Activated CD4-positive, alpha-beta T cell treated with anti-CD3 and anti-CD28 coated beads, Interleukin-2, Interleukin-6, amounts not matched to agents 100 ng/mL and 50 ng/mL, durations not matched to agents 16 hours and 8 hours (primary cell): ENCODE measurements around the gene LZTR1.

ENCODE experiments used
- DNase-seq: peaks from one replicate; pipeline ENCODE4 v3.0.0-alpha.2; 2020

Gene LZTR1

DNA sequence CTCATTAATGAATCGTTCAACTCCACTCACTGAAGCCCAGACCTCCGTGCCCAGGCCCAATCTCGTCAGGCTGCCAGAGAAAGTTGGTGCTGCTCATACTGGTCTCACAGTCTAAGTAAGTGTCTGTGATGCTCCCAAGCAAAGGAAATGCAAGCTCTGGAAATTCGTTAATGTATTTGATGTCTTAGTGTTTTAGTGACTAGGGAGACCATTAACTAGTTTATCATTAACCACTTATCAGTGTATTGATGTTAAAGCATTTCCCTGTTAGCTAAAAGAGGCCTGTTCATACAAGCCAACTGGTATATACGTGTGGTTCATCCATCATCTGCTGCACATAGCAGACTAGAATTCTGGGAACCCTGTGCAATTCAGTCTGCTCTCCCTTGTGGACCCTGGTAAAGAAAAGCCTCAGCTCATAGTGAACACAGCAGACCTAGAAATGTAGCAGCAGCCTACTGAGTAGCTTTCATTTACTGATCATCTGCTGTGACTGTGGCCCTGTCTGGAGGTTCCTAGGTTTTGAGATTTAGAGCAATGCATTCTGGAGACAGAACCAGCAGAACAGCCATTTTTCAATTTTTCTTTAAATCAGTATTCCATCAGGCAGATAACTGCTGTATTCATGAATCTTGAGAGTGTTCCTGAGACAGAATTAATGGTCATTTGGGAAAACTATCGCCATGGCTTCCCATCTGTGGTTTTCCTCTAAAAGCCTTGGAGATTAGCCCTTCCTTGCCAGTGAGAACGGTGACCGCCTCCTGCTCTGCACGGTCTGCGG, 30.8 kb upstream of the LZTR1 start:
- DNase-seq: no peak

DNA sequence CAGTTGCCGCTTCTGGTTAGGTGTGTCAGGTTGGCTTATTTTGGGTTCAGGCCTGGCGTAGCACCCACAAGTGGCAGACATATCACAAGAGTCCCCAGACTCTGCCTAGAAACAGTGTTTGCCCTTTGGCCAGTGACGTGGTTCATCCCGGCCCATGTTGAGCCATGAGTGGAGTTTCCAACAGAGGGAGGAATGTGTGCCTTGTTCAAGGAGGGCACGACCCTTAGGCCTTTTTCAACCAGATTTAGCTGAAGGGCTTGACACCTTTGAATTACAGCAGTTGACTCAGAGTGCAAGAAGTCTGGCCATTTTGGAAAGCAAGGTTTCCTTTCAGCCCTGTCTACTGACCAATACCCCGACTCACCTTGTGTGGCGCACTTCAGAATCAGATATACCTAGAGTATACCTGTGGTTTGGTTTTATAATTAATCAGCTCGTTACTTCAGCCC, 30.1 kb upstream of the LZTR1 start:
- DNase-seq: no peak

DNA sequence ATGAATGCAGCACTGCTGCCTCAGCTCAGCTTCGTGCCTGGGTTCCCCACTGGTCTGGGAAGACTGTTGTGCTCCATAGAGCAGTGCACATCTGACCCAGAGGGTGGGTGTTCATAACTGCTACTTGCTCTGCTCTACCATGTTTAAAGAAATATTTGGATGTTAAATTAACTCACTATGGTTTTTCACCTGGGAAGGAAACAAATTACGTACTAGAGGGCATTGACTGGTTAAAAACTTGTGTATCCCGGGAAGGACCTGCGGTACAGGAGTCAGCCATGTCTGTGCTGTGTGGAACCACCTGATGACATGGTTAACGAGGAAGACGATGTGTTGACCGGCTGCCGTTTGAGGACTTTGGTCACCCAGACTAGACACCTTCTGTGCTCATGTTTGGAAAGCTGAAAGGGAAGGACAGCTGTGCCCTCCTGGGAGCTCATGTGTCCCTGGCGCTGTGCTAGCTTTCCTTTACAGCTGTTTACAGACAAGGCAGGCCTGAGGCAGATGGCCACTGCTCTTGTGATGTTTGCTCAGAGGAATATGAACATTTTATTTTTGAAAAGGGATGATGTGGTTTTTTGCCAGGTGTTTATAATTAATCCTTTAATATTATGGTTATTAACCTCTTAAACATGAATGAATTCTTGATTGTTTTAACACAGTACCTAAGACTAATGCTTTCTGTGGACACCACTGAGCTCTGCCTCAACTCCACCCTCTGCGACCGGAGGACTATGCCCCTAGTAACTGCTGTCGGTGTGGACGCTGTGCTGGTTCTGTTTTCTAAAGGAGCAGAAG, 29.4 kb upstream of the LZTR1 start:
- DNase-seq: no peak

DNA sequence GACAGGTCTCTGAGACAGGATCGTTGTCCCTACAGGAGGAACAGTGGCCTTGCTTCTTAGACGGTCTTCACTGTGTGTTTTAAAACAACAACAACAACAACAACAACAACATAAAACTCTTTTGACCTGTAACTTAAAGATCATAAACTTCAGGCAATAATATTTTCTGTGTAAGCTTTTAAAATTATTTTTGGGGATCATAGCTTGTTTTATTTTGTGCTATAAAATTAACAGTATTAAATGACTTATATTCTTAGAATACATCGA, 28.8 kb upstream of the LZTR1 start:
- DNase-seq: no peak

DNA sequence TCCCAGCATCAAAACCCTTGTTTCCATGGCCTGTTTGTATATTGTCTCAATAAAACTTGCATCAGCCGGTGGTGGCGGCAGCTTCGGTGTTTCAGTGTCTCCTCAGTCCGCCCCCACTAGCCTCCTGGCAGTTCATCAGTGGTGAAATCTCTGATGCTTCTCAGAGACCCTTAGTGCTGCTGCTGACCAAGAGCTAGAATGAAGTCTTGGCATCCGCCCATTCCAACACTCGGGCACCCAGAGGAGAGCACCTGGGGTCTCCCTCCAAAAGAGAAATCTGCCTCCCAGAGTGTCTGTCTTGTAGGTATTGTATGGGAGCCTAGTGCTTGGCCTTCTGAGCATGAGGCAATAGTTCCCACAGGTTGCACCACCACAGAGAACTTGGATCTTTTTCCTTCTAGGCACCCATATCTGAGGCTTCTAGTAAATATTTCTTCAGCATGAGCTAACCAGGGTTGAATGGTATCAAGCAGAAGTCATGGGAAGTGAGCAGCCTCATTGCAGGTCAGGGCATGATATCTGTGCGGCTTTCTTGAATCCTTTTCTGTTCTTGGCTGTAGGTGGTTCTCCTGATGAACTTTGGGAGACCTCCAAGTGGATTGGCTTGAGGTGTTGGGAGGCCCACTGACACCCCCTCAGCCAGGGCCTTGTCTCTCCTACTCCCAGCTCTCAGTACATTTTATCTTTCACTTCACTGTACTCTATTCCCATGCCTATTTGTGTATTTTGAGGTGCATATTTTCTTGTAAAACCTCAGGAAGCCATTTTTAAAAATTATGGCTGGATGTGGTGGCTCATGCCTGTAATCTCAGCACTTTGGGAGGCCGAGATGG, 28.2 kb upstream of the LZTR1 start:
- DNase-seq: no peak

DNA sequence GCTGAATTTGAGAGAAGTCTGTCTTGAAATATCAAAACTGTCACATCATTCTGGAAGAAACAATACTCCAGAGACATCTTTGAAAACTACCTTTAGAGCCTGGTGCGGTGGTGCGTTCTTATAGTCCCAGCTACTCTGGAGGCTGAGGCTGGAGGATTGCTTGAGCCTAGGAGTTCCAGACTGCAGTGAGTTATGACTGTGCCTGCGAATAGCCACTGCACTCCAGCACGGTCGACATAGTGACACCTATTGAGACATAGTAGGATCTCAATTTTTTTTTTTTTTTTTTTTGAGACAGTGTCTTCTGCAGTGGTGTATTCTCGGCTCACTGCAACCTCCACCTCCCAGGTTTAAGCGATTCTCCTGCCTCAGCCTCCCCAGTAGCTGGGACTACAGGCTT, 26.5 kb upstream of the LZTR1 start:
- no peak for DNase-seq

DNA sequence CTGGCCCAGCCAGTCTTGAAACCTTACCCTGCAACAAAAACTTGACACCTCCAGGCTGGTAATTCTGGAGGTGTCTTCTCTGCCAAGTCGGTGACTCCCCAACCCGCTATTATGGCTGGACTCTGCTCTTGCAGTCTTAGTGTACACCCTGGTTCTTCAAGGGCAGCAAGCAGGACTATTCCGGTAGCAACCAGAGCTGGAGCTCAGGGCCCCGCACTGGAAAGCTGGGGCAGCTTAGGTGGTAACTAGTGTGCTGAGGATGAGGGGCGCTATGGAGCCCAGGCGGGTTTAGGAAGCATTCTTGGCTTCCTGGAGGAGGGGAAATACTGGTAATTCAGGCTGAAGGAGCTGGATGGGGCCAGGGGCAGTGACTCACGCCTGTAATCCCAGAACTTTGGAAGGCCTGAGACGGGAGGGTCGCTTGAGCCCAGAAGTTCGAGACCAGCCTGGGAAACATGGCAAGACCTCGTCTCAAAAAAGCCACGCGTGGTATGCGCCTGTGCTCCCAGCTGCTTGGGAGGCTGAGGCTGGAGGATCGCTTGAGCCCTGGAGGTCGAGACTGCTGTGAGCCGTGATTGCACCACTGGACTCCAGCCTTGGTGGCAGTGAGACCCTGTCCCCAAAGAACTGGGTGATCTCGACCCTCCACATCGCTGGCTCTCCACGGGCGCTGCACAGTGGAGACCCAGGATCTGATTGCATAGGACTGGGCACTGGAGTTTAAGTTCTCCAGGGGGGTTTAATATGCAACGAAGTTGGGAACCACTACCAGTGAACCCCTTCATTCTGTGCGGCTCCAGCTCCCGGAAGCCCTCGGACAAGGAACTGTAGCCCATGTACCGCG, 25.6 kb upstream of the LZTR1 start:
- DNase-seq: no peak

DNA sequence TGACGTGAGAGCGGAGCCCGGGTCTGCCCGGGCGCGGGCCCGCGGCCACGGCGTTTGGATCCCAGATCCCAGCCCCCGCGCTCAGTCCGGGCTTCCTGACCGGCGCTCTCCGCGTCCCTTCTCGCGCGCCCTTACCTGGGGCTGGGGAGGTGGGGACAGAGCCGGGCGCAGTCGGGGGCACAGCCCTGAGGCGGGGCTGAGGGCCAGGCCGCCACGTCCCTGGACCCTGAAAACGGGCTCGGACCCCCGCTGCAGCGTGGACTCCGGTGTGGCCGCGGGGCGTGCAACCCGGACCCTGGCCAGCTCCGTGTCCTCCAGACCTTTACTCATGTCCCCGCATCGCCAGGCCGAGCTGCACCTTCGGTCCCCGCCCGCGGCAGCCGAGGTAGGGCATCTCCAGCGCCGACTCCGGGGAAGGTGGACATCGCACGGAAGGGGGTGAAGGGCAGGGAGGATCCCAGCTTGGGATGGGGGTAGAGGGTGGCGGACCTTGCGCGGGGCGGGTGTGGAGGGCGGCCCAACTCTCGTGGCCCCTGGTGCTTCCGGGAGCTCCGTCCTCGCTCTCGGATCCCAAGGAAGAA, 24.9 kb upstream of the LZTR1 start:
- DNase-seq: no peak

DNA sequence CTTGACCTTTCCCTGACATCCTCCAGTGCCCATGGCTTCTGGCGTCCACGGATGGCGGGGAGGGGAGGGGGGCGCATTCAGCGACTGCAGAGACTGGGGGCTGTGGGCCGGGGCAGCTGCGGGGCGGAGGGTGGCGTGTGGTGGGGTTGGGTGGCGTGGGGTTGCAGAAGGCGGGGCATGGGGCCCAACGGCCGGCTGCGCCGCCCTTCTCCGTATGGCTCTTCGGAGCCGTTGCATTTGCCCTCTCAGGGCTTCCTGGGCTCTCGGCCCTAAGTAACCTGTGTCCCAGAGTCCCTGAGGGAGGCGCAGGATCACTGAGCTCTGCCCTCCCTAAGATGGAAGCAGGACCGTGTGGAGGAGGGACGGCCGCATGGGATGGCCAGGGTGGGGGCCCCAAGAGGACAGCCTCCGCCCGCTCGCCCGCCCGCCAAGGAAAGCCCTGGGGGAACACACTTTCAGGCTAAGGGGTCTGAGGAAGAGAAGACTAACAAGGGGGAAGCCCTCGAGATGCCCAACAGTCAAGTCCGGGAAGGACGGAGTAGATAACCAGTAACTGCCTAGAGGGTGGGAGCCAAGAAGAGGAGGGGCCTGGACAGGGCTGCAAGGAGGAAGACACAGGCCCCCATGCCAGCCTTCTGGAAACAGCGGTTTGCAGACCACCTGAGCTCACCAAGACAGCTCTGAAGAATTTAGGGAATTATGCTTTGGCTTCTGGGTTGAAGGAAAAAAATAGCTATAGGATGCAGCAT, 24.2 kb upstream of the LZTR1 start:
- no peak for DNase-seq

DNA sequence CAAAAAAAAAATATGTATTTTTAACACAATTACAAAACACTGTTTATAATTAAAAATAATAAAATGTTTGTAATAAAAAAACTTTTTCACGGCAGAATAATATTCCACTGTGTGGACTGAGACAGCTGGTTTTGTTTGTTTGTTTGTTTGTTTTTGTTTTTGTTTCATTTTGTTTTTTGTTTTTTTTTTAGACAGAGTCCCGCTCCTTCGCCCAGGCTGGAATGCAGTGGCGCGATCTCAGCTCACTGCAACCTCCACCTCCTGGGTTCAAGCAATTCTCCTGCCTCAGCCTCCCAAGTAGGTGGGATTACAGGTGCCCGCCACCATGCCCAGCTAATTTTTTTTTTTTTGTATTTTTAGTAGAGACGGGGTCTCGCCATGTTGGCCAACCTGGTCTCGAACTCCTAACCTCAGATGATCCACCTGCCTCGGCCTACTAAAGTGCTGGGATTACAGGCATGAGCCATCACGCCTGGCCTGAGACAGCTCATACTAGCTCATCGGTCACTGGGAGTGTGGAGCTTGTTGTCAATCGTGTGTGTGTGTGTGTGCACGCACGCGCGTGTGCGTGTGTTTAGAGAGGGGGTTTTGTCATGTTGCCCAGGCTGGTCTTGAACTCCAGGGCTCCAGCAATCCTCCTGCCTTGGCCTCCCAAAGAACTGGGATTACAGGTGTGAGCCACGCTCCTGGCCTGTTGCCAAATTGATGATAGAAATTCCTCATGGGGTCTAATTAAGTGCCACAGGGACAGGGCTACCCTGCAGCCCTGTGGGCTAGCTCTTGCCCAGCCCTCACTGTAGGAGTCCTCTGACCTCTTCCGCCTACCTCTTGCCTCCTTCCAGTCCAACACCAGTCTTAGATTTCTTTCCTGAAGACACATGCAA, 22.3 kb upstream of the LZTR1 start:
- no peak for DNase-seq

DNA sequence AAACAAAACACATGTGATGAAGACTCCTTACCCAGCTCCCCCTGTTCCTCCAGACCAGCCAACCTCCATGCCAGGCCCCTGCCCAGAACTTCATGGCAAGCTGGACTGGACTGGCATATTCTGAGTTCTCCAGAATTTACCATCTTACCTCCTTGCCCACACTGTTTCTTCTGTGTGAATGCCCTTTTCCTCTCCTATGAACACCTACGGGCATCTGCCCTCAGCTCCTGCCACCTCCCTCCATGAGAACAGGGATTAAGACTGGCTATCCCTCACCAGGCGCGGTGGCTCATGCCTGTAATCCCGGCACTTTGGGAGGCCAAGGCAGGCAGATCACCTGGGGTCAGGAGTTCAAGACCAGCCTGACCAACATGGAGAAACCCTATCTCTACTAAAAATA, 21.5 kb upstream of the LZTR1 start:
- no peak for DNase-seq

DNA sequence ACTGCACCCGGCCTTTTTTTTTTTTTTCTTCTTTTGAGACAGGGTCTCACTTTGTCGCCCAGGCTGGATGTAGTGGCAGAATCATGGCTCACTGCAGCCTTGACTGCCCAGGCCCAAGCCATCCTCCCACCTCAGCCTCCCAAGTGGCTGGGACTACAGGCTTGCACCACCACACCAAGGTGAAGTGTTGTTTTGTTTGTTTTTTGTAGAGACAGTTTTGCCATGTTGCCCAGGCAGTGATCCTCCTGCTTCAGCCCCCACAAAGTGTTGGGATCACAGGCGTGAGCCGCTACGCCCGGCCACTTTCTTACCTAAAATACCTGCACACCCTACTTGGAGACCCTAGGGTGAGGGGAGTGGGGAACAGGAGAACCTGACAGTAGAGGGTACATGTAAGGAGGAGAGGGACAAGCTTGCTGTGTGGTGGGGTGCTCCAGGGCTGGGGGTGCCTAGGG, 19.6 kb upstream of the LZTR1 start:
- DNase-seq: no peak

DNA sequence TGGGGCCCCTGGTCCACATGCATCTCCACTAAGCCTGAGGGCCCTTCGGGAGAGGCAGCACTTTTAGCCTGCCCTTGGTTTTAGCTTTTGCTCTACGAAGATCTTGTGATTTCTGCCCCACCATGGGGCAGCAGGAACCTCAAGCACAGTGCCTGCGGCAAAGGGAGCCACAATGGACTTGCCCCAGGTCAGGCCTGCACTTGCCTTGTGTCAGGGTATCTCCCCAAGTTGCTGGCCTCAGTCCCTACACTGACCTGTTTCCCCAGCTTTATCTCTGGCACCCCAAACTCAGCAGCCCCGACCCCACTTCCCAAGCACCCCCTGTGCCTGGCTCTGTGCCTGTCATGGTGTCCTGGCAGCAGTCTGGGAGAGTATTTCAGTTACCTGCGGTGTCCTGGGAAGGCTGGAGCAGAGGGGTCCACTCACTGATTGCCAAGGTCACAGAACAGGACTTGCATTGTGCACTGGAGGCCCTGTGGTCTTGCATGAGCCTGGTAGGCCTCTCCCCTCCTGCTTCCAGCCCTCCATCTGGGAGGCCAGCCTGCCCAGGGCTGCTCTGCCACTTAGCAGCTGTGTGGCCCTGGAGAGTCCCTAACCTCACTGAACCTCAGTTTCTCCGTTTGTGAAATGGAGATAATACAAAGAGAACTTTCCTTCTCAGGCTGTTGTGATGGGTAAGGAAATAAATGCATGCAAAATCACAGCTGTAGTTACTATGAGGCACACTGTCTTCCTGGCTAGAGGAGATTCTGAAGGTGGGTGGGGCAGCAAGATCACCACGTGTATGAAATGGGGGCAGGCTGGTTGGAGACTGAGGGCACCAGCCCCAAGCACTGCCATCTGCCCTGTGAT, 18.7 kb upstream of the LZTR1 start:
- no peak for DNase-seq

DNA sequence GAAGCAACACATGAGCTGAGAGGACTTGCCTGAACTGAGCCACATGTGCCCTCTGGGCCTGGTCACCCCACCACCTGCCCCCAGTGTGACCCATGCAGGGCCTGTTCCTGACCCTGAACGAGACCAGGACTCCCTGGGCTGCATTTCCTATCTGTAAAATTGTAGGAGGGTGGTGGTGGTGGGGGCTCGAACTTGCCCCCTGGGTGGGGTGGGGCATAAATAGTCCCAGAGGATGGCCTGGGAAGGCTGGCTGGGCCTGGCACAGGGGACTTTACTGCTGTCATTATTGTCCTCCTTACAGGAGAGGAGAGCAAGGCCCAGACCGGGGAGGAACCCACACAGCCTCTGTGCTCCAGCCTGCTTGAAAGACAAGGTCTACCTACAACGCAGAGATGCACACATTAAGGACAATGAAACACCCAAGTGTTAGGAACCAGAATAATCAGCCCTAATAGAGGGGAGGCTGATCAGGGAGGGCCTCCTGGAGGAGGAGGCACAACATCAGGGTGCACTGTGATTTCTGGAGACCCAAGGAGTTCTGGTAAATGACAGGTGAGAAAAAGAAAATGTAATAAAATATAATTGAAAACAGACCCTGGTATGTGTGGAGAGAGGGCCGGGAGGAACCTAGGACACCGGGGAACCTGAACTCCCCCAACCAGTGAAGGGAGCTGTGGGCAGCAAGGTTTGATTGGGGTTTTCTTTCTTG, 17.9 kb upstream of the LZTR1 start:
- DNase-seq: no peak

DNA sequence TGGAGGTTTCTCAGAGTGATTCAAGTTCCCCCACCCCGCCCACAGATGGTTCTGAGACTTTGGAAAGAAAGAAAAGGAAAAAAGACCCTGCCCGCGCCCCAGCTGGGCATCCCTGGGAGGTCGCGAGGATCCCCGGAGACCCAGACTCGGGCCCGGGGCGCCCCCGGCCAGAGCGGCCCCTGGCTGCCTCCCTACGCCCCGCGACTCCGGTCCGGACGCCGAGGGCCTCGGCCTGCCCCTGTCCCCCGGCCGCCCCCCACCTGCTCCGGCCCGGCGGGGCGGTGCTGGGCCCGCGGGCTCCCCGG, 17.3 kb upstream of the LZTR1 start:
- no peak for DNase-seq

DNA sequence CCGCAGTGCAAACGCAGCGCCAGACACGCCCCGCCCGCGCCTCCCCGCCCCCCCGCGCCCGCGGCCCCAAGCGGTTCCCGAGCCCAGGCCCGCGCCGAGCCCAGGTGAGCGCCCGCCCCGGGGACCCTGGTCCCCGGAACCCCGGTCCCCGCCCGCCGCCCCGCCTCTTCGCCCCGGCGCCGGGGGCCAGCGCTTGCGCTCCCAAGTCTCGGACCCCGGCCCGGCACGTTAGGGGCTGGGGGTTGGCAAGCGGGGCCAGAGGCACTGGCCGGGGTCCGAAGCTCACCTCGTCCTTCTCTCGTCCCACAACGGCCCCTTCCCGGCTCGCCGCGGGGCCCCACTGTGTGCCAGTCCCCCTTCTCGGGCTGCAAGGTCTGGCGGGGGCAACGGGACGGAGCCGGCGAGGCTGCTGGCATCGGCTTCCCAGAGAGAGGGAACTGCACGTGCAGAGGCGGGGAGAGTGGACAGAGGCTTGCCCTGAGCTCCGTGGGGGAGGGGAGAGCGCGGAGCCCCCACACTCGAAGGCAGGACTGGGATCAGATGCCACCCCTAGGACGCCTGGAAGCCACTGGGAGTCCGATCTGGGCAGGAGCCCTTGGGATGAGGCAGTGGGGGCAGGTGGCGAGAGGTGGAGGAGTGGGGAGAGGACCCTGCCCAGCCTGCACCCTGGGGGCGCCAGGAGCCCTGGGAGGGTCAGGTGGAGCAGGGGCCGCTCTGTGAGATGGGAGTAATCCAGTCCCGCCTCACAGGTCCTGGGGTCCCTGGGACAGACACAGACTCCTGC, 16.8 kb upstream of the LZTR1 start:
- DNase-seq: no peak

DNA sequence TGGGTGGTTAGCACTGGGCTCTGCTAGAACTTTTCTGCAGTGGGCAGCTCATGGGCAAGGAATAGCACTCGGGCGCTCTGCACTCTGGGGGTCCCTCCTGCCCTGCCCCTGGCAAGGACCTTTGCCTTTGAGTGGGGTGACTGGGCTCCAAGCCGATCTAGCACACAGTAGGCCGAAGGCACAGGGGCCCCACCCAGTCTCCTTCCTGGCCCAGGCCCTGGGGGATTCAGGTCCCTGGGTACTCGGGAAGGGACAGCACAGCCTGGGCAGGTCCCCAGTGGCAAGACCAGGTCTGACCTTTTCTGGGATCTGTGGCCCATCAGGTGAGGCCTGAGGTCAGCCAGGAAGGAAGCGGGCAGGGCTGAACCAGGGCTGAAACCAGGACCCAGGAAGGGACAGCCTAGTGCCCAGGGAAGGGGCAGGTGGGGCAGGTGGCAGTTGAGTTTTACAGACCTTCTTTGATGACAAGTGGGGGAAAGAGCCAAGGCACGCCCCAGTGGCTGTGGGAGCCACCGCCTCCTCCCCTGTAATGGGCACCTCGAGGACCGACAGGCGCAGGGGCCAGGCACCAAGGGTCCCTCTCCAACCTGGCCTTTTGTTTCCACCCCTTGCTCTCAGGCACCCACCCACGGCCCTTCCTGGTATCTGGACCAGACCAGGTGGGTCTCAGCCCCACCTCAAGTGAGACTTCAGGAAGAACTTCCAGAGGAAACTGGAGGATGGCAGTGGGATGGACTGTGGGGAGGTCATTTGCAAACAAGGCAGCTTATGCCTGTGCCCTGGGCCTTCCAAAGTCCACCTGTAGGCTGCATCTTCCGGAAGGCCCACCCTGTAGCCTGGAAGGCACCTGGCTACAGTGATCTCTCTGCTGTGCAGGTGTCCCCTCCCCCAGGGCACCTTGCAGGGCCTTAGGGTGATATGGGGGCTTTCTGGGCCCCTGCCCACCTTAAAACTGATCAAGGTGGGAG, 15.9 kb upstream of the LZTR1 start:
- DNase-seq: no peak
